Colonic mucosa (tissue), 4 donors: Measurements from ENCODE around the gene CLTCL1. TPM values are rescaled to one million over a fixed set of nuclear protein-coding genes. Genes with fewer than 3 reads are reported as not detected.

Source experiments
- DNase-seq: peaks from one replicate; pipeline ENCODE4 v3.0.0-alpha.2; 2020
- H3K27ac ChIP-seq: fragments of 200-600 bp; one replicate; pipeline ENCODE4 v1.8.0; 2021
- H3K27me3 ChIP-seq: fragments of 200-600 bp; one replicate; pipeline ENCODE4 v1.8.0; 2021
- H3K36me3 ChIP-seq: fragments of 200-600 bp; one replicate; pipeline ENCODE4 v1.8.0; 2021
- H3K4me1 ChIP-seq: fragments of 200-600 bp; one replicate; pipeline ENCODE4 v1.8.0; 2021; ENCODE audit warnings: mild to moderate bottlenecking
- H3K4me3 ChIP-seq: fragments of 200-600 bp; one replicate; pipeline ENCODE4 v1.8.0; 2021
- H3K9ac ChIP-seq, 2 donors: one replicate each; pipeline ENCODE4 v1.7.0; 2013; ENCODE audit warnings: control low read depth in 2 of 2, low read depth in 2 of 2, low read length in 2 of 2
- H3K9me3 ChIP-seq: fragments of 200-600 bp; one replicate; pipeline ENCODE4 v1.8.0; 2021
- intact Hi-C: fragments of 100-400 bp; cut with DNase I; formaldehyde crosslinking; loops from one replicate; pipeline ENCODE4 v1.14.1; 2022
- total RNA-seq, 2 donors: library from RNA; stranded (reverse); fragmentation: NEBNext Ultra II Directional in 1 of 2; extraction: Animal tissue kit (Norgen Biotek cat#: 25700) in 1 of 2; gene quantifications; one replicate each; pipeline ENCODE4 v1.2.1, GENCODE V29; 2021
- TF ChIP-seq, protein P1 (sequence below): fragments of 200-600 bp; IDR thresholded peaks from one replicate; pipeline ENCODE4 v1.8.0; 2022; ENCODE audit warnings: antibody characterized with exemption, mild to moderate bottlenecking
- donor health status: healthy.
- donor health status: DM: no; HTN: no; CAD: no.
- donor health status: DM: no; HTN: no; CAD: no.

Gene CLTCL1
- total RNA-seq, 2 donors from 2014 or later: 3.4 to 3.5 TPM

DNA sequence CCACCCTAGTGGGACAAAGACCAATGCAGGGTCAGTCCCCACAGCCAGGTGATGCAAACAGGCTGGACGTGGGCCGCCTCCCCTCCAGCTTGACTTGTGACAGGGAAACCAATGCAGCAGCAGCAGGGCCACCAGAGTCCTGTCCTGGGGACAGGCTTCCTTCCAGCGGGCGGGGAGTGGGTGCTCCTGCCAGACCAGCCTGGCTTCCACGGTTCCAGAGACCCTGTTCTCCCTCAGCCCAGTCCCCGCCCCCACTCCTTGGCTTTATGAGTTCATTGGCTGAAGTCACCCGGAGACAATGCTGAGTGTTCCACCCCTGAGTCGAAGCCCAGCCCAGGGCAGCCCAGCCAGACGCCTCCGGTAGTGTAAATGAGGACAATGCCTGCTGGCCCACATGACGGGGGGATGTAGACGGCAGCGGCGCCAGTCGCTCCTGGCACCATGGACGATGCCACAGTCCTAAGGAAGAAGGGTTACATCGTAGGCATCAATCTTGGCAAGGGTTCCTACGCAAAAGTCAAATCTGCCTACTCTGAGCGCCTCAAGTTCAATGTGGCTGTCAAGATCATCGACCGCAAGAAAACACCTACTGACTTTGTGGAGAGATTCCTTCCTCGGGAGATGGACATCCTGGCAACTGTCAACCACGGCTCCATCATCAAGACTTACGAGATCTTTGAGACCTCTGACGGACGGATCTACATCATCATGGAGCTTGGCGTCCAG is 160.4 kb downstream of the CLTCL1 start, which contains the start of gene TSSK2:
TSSK2 (plus strand) TSS at position 350 of the 726 bp plus-strand sequence; CDS start at position 442, 92 bp downstream.
- DNase-seq: no peak
- intact Hi-C loops: no loop called here

DNA sequence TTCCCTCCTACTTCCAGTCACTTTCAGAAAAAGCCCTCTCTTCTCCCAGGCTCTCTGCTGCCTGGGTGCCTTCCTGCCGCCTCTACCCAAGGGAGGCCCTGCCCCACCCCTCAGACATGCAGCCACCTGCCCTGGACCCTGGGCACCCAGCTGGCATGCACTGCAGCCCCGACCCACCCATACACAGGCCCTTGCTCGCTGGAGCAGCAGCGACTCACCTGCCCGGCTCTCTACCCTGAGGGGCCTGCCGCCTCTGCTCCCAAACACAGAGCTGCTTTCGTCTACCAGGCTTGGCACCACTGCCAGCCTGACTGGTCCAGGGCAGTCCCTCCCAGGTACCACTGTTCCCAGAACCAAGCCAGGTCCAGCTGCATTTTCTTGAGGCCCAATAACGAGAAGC is 161.6 kb downstream of the CLTCL1 start:
- H3K9me3 ChIP-seq: no peaks in the 10 kb centered on the region
- intact Hi-C loops: no loop called here
- no peak overlapping the region for H3K4me3 ChIP-seq
- DNase-seq: no peak
- no peak overlapping the region for H3K27ac ChIP-seq
- H3K4me1 ChIP-seq: no peaks in the 10 kb centered on the region
- H3K27me3 ChIP-seq: no peaks in the 10 kb centered on the region
- no peak overlapping the region for H3K9ac ChIP-seq
- H3K36me3 ChIP-seq: peaks cover 5% of the 10 kb centered on the region
- TF ChIP-seq, protein P1, sequence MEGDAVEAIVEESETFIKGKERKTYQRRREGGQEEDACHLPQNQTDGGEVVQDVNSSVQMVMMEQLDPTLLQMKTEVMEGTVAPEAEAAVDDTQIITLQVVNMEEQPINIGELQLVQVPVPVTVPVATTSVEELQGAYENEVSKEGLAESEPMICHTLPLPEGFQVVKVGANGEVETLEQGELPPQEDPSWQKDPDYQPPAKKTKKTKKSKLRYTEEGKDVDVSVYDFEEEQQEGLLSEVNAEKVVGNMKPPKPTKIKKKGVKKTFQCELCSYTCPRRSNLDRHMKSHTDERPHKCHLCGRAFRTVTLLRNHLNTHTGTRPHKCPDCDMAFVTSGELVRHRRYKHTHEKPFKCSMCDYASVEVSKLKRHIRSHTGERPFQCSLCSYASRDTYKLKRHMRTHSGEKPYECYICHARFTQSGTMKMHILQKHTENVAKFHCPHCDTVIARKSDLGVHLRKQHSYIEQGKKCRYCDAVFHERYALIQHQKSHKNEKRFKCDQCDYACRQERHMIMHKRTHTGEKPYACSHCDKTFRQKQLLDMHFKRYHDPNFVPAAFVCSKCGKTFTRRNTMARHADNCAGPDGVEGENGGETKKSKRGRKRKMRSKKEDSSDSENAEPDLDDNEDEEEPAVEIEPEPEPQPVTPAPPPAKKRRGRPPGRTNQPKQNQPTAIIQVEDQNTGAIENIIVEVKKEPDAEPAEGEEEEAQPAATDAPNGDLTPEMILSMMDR: no peak

More for the DNA sequence above, 160.4 kb downstream of the CLTCL1 start, which contains the start of gene TSSK2:
- H3K9me3 ChIP-seq: no peaks in the 10 kb centered on the region
- H3K4me3 ChIP-seq: no peak within 1 kb of the TSS
- no peak within 1 kb of the TSS for H3K9ac ChIP-seq
- no peak within 1 kb of the TSS for H3K27ac ChIP-seq
- TF ChIP-seq, protein P1: no peak
- no peaks in the 10 kb centered on the region for H3K4me1 ChIP-seq
- H3K27me3 ChIP-seq: no peaks in the 10 kb centered on the region
- peaks cover 5% of the 10 kb centered on the region for H3K36me3 ChIP-seq

Other genes with a start within 250 kb of the CLTCL1 start
- gene DGCR2, start 169.3 kb downstream of the CLTCL1 start, total RNA-seq: 10 to 100 TPM; 71.6 to 82.5 TPM
- gene TSSK2, start 160.4 kb downstream of the CLTCL1 start, total RNA-seq: not detected
- gene ESS2, start 147.1 kb downstream of the CLTCL1 start, total RNA-seq: 10 to 100 TPM; 12.8 to 16.1 TPM
- not detected for gene GSC2, start 141.4 kb downstream of the CLTCL1 start, total RNA-seq
- 100 to 1,000 TPM; 191 to 218 TPM for gene SLC25A1, start 113.0 kb downstream of the CLTCL1 start, total RNA-seq
- 10 to 100 TPM; 22.3 to 41.5 TPM for gene HIRA, start 140.0 kb upstream of the CLTCL1 start, total RNA-seq
- gene MRPL40, start 140.8 kb upstream of the CLTCL1 start, total RNA-seq: 10 to 100 TPM; 16.1 to 24.7 TPM
- gene C22orf39, start 156.0 kb upstream of the CLTCL1 start, total RNA-seq: 10 to 100 TPM; 21.6 to 21.8 TPM
- gene UFD1, start 187.5 kb upstream of the CLTCL1 start, total RNA-seq: 10 to 100 TPM; 45.7 to 73.6 TPM
- gene CDC45, start 188.2 kb upstream of the CLTCL1 start, total RNA-seq: 10 to 100 TPM in 1 of 2 donors, 1 to 10 TPM in 1; 5.1 to 35.9 TPM
- gene CLDN5, start 232.7 kb upstream of the CLTCL1 start, total RNA-seq: 10 to 100 TPM; 10.4 to 31.0 TPM